ENCODE results near the gene CCDC97. TPM values are rescaled to one million over a fixed set of nuclear protein-coding genes. Genes with fewer than 3 reads are reported as not detected.

The CCDC97 gene
- total RNA-seq, 1 donor from 2014 or later, result 9.0 TPM

DNA sequence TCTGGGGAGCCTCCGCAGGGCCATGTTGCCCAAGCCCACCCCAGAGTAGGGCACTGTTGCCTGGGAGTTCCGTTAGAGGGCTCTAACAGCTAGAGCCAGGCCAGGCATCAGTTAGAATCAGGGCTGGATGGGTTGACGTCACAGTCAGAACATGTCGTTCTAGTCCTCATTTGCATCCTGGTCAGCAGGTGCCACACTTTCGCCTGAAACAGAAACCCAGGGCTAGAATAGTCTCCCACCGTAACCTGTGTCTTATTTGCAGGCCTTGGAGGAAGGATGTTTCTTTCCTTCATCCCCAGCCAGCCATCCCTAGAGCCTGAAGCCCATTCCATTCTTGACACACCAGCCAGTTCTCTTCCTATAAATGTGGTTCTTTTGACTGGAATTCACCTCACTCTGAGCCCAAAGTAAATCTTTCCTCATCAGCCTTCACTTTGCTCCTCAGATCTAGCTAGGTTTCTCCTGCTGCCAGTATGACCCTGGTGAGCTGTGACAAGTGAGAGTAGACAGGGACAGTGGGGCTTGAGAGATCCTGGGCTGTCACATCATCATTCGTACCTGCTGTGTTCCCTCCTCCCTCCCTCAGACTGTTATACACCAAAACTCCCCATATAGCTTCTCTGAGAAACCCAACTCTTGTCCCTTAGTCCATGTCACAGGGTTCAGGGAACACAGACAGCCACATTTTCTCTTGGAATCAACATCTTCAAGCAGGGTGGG lies 12.2 kb upstream of the CCDC97 start:
- DNase-seq (ENCODE audit: low spot score) (no peak), ATAC-seq (no peak)

DNA sequence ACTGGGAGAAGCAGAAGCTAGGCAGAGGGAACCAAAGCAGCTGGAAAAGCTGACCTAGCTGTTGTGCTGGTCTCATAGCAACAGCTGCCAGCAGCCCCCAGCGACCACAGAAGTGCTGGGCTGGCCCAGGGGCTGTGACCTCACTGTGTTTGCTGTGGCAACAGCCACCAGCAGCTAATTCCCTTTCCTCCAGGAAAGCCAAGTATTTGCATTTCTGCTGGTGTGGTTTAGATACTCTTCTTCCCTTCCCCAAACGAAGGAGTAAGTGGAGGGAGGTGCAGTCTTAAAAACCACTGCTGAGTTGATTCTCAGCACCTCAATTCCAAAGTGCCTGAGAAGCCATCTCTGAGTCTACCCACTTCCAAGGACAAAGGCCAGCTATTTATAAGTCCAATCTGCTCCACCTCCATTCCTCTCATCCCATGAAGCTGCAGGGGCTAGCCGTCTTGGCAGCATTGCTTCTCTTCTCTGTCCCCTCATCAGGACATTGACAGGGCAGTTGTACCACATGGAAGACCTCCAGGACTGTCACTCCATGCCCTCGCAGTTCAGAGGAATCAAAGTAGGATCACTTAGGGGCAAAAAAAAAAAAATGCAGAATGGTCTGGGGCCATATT lies 11.5 kb upstream of the CCDC97 start:
- no peak for DNase-seq (ENCODE audit: low spot score)
- peak; percentile 48 for ATAC-seq

GRCh38 chr19:41299046-41299754 lies 10.8 kb upstream of the CCDC97 start:
- ATAC-seq (no peak), DNase-seq (ENCODE audit: low spot score) (no peak)

- DNase-seq (ENCODE audit: low spot score) (no peak), ATAC-seq (no peak)
Observed at GRCh38 chr19:41299755-41300089, 10.2 kb upstream of the CCDC97 start.

DNA sequence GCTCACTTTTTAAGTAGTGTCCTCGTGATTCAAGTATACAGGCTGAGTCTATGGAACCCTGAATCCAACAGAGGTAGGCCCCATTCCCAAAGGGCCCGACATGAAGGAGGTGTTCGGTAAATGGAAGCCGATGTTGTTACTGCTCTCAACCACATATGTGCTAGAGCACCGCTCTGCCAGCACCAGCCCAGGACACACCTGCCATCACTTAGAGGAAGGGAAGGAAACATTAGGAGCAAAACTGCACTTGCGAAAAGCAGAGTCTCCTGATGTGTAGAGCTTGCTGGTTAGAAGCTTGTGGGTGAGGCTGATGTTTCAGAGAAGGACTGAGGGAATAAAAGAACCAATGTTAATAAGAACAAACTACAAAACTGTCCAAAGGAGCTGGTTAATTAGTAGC lies 9.4 kb upstream of the CCDC97 start:
- DNase-seq (ENCODE audit: low spot score) (no peak), ATAC-seq (no peak)

GRCh38 chr19:41302624-41303351 lies 7.2 kb upstream of the CCDC97 start:
- DNase-seq (ENCODE audit: low spot score) (no peak), ATAC-seq (no peak)

GRCh38 chr19:41303954-41304353 lies 6.0 kb upstream of the CCDC97 start:
- no peak for DNase-seq (ENCODE audit: low spot score)
- no peak for ATAC-seq

GRCh38 chr19:41304706-41305483 lies 5.1 kb upstream of the CCDC97 start:
- DNase-seq (ENCODE audit: low spot score) (no peak), ATAC-seq (no peak)

- no peak for ATAC-seq
- DNase-seq (ENCODE audit: low spot score), result no peak
Observed at GRCh38 chr19:41305927-41306793, 3.8 kb upstream of the CCDC97 start.

DNA sequence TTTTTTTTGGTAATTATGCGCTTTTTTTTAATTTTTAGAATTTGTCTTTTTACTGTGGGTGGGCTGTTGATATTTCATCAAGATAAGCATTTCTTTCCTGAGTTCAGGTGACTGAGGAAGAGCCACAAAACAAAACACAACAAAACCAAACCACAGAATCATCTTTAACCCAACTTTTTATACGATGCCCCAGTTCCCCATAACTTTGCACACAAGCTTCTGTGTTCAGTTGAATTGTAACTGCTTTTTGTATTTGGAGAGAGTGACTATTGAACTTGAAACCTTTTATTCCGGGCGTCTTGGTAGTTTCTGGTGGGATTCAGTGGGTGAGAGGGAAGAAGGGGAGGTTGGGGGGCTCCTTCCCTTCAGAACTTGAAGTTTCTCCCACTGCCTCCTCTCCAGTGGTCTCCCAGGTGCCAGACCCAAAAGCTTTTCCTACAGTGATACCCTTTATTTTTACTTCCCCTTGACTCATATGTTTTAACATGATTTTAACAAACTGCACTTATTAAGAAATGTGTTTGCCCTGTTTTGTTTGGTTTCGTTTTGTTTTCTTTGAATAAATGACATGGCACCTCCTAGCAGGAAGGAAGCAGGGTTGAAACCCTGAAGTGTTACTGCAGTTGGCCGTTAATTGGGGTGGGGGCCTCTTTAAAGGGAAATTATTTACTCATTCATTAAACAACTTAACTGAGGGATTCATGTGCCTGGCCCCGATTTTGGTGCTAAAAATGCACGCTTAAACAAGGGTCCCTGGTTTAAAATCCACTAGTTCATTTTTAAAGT lies 2.7 kb upstream of the CCDC97 start:
- no peak for DNase-seq (ENCODE audit: low spot score)
- no peak for ATAC-seq

DNA sequence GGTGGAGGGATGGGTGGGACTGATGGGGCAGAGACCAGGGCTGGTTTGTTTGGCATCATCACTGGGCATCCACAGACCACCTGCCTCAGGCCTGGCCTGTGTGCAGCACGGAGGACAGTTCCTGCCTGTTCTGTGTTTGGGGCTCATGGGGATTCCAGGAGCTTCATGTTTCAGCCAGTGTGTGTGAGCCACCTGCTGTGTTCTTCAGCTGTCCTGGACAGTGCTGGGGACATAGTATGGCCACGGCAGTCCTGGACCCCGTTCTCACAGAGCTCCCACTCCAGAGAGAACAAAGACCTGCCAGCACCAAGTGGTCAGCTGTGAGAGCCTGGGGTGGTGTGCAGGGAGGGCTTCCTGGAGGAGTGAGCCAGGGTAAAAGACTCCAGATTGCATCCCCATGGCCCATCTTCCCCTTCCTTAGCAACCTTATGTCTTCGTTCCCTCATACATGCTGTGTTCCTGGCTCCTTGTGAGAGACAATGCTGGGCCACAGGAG lies 2.0 kb upstream of the CCDC97 start:
- ATAC-seq, result no peak

GRCh38 chr19:41308450-41309179 lies 1.4 kb upstream of the CCDC97 start:
- peak; percentile 77 for ATAC-seq
- DNase-seq (ENCODE audit: low spot score), result peak; percentile 86

More for the DNA sequence above, 2.0 kb upstream of the CCDC97 start:
- DNase-seq (ENCODE audit: low spot score), result no peak

DNA sequence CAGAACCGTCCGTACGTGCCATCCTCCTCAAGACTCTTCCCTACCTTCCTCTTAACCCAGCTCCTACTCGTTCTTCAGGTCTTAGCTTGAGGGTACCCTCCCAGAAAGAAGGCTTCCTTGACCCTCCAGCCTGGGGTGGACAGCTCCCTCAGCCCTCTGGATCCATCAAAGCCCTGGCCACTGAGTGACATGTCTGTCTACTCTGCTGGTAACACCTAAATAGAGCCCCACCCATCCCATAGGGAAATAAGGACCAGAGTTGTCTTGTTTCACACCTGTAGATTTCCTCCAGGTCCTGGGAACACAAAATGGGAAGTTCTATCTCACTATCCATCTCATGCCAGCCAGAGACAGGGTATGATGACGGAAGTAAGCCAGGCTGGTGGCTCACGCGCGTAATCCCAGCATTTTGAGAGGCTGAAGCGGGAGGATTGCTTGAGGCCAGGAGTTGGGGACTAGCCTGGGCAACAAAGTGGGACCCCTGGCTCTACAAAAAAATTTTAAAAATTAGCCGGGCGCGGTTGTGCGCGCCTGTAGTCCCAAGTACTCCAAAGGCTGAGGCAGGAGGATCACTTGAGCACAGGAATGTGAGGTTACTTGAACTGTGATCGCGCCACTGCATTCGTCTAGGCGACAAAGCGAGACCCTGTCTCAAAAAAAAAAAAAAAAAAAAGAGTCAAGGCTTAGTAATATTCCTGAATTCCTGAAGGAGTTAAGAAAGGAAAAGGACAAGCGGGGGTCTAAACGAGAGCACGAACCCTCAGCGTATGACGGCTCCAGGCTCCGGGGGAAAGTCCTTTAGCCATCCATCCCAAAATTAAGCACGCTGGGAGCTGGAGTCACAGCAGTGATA lies 566 bp upstream of the CCDC97 start:
- DNase-seq (ENCODE audit: low spot score), result no peak
- ATAC-seq, result peak; percentile 35

DNA sequence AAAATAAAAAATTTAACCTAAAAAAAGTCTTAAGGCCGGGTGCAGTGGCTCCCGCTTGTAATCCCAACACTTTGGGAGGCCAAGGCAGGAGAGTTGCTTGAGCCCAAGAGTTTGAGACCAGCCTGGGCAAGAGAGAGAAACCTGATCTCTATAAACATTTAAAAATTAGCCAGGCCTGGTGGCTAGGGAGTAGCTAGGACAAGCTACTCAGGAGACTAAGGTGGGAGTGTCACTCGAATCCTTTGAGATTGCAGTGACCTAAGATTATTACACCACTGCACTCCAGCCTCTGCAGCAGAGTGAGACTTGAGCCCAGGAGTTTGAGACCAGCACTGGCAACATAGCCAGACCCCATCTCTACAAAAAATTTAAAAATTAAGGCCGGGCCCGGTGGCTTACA lies 1.1 kb downstream of the CCDC97 start:
- no peak for DNase-seq (ENCODE audit: low spot score)
- no peak for ATAC-seq

DNA sequence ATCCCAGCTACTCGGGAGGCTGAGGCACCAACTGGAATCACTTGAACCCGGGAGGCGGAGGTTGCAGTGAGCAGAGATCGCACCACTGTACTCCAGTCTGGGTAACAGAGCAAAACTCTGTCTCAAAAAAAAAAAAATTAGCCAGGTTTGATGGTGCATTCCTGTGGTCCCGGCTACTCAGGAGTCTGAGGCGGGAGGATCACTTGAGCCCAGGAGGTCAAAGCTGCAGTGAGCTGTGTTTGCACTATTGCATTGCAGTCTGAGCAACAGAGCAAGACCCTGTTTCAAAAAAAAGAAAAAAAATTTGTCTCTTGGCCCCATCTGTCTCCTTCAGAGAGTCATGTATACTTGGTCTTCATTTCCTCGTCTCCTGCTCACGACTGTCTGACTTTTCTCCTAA lies 1.6 kb downstream of the CCDC97 start:
- no peak for ATAC-seq
- no peak for DNase-seq (ENCODE audit: low spot score)

DNA sequence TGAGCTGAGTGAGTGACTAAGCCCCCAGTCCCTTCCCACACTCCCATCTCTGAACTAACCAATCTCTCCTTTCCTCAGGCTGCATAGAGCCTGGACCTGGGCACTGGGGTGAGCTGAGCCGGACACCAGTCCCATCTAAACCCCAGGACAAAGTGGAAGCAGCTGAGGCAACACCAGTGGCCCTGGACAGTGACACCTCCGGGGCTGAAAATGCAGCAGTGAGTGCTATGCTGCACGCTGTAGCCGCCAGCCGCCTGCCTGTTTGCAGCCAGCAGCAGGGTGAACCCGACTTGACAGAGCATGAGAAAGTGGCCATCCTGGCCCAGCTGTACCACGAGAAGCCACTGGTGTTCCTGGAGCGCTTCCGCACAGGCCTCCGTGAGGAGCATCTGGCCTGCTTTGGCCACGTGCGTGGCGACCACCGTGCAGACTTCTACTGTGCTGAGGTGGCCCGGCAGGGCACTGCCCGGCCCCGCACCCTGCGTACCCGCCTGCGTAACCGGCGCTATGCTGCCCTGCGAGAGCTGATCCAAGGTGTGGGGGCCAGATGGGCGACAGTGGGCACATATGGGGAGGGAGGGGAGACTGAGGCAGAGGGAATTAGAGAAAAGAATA lies 6.4 kb downstream of the CCDC97 start:
- DNase-seq (ENCODE audit: low spot score) (no peak), ATAC-seq (no peak)
